Smooth muscle cell of the brain vasculature (primary cell): ENCODE measurements around the gene ERP44.
"Not testable (repeated sequence)": the region's sequence is repeated elsewhere in the genome, so short reads cannot be mapped to it uniquely, and the experiment has no call there.

Experiments used
- DNase-seq: peaks from one replicate; pipeline ENCODE4 v3.0.0-alpha.2; 2012; ENCODE audit warnings: low read depth, low spot score

The ERP44 gene

GRCh38 chr9:100098887-100099721 lies at the start of gene ERP44, which contains the start of gene INVS:
TSS of gene ERP44 (minus strand) at chr9:100099000. CDS start at chr9:100098840, 160 bp downstream.
TSS of gene INVS (plus strand) at chr9:100099243. CDS start at chr9:100104522, 5,279 bp downstream.
- peak; percentile 97 for DNase-seq

GRCh38 chr9:100145976-100146375 lies 47.2 kb upstream of the ERP44 start:
- DNase-seq: not testable (repeated sequence)

GRCh38 chr9:100145167-100145934 lies 46.6 kb upstream of the ERP44 start:
- not testable (repeated sequence) for DNase-seq

GRCh38 chr9:100141862-100142261 lies 43.1 kb upstream of the ERP44 start:
- DNase-seq: not testable (repeated sequence)

GRCh38 chr9:100140303-100140702 lies 41.5 kb upstream of the ERP44 start:
- DNase-seq: not testable (repeated sequence)

GRCh38 chr9:100136799-100137198 lies 38.0 kb upstream of the ERP44 start:
- not testable (repeated sequence) for DNase-seq

- DNase-seq: no peak
Measured at GRCh38 chr9:100134731-100135130, 35.9 kb upstream of the ERP44 start.

- DNase-seq: no peak
Measured at GRCh38 chr9:100131875-100132430, 33.2 kb upstream of the ERP44 start.

GRCh38 chr9:100131216-100131615 lies 32.4 kb upstream of the ERP44 start:
- DNase-seq: no peak

- no peak for DNase-seq
Measured at GRCh38 chr9:100129772-100130171, 31.0 kb upstream of the ERP44 start.

GRCh38 chr9:100126423-100126822 lies 27.6 kb upstream of the ERP44 start:
- no peak for DNase-seq

- no peak for DNase-seq
Measured at GRCh38 chr9:100125910-100126309, 27.1 kb upstream of the ERP44 start.

GRCh38 chr9:100125236-100125635 lies 26.4 kb upstream of the ERP44 start:
- no peak for DNase-seq

GRCh38 chr9:100120286-100120685 lies 21.5 kb upstream of the ERP44 start:
- DNase-seq: no peak

GRCh38 chr9:100117316-100117715 lies 18.5 kb upstream of the ERP44 start:
- no peak for DNase-seq

- no peak for DNase-seq
Measured at GRCh38 chr9:100112677-100113336, 14.0 kb upstream of the ERP44 start.

GRCh38 chr9:100111235-100111634 lies 12.4 kb upstream of the ERP44 start:
- DNase-seq: no peak

GRCh38 chr9:100108559-100108958 lies 9.8 kb upstream of the ERP44 start:
- DNase-seq: no peak

GRCh38 chr9:100106616-100107015 lies 7.8 kb upstream of the ERP44 start:
- DNase-seq: no peak

- DNase-seq: no peak
Measured at GRCh38 chr9:100105861-100106260, 7.1 kb upstream of the ERP44 start.

- no peak for DNase-seq
Measured at GRCh38 chr9:100104314-100104713, 5.5 kb upstream of the ERP44 start.

- DNase-seq: no peak
Measured at GRCh38 chr9:100101608-100102007, 2.8 kb upstream of the ERP44 start.
